T-helper 1 cell treated with Interleukin-12 subunit alpha and Interleukin-12 subunit beta and Interleukin-4 antibody, amounts not matched to agents 30 μg/mL and 1 μg/mL, for 36 hours (primary cell): Measurements from ENCODE around the gene ATG16L2.
A peak's percentile ranks its signal among the peaks of the same experiment; 100 is the strongest.

ENCODE experiments used
- H3K27ac Mint-ChIP-seq: one replicate; pipeline ENCODE4 v1.8.0; 2021; ENCODE audit warnings: mild to moderate bottlenecking, mixed read lengths
- H3K27me3 Mint-ChIP-seq: one replicate; pipeline ENCODE4 v1.8.0; 2021; ENCODE audit warnings: low read depth, mixed read lengths
- H3K36me3 Mint-ChIP-seq: one replicate; pipeline ENCODE4 v1.8.0; 2021; ENCODE audit warnings: low read depth, mixed read lengths
- H3K4me1 Mint-ChIP-seq: one replicate; pipeline ENCODE4 v1.8.0; 2021; ENCODE audit warnings: low read depth, mixed read lengths
- H3K4me3 Mint-ChIP-seq: one replicate; pipeline ENCODE4 v1.8.0; 2021; ENCODE audit warnings: mild to moderate bottlenecking, moderate library complexity, mixed read lengths
- H3K9me3 Mint-ChIP-seq: one replicate; pipeline ENCODE4 v1.8.0; 2021; ENCODE audit warnings: mixed read lengths

ATG16L2 gene

DNA sequence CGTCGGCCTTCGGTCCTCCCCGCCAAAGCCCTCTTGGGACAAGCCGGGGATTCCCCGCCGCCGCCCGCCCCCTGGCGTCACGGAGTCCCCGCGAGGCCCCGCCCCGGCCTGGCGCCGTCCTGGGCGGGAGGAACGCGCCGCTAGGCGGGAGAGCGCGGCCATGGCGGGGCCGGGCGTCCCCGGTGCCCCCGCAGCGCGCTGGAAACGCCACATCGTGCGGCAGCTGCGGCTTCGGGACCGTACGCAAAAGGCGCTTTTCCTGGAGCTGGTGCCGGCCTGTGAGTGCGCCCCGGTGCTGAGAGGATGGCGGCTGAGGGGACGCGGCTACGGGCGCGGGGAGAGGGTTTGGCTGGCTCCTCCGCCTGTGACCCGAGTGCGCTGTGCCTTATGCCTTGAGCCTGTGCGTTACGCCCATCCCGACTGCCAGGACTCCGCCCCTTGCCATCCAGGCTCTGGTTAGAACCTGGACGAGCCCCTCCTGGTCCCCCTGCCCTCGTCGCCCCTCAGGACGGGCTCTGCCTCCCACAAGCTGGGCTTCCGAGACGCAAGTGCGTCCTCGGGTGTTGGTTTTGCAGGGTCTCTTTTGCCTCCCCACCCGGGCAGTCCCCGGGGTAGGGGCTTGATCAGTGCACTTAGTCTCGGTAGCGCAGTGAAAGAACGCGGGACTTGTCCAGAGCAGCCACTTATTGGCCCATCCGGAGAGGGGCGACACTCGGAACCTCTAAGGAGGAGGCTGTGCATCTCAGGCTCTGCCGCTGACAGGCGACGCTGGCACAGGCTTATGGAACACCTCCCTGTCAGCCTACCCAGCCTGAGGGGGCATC lies at the start of gene ATG16L2:
ATG16L2 (plus strand) TSS at position 126 of the 824 bp plus-strand sequence; CDS start at position 161, 35 bp downstream.
- Mint-ChIP-seq H3K4me3 (peak within 1 kb of the TSS; percentile 98), H3K27me3 (no peaks in the 10 kb centered on the region), H3K9me3 (no peaks in the 10 kb centered on the region), H3K4me1 (peaks cover 33% of the 10 kb centered on the region), H3K36me3 (peaks cover 45% of the 10 kb centered on the region), H3K27ac (peak within 1 kb of the TSS; percentile 99)

- no peak overlapping the region for H3K4me3 Mint-ChIP-seq
- no peak overlapping the region for H3K27ac Mint-ChIP-seq
- peaks cover 7% of the 10 kb centered on the region for H3K36me3 Mint-ChIP-seq
- no peaks in the 10 kb centered on the region for H3K27me3 Mint-ChIP-seq
- peaks cover 24% of the 10 kb centered on the region for H3K4me1 Mint-ChIP-seq
- H3K9me3 Mint-ChIP-seq, result no peaks in the 10 kb centered on the region
These were observed 49.7 kb upstream of the ATG16L2 start for GRCh38 chr11:72764503-72764902.

DNA sequence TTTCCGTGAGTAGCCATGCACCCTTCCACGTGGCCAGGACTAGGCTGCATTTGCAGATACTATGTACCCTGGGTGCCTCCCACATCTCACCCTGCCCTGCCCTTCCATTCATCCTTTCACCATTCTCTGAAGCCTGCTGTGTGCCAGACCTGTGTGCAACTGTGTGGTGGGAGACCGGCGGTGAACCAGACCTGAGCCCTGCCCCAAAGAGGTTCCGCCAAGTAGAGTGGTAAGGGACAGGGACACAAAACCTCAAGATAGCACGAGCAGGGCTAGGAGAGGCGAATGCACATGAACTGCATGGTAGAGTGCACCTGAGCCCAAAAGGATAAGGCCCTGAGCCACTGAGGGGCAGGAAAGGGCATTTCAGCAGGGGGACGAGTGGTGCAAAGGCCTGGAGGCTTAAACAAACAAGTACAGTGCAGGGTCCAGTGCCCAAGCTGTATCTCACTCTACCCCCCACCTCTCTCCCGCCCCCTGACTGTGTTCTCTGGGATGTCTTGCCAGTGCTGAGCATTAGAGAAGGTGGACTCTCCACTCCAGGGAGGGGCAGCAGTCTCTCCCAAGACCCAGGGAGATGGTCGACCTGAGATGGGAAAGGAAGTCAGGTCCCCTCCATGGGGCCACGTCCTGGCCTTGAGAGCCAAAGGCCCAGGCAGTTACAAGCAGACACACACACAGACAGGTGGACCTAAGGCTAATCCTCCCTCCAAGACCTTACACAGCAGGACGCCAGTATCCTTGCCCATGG lies 47.9 kb upstream of the ATG16L2 start:
- peaks cover 18% of the 10 kb centered on the region for H3K4me1 Mint-ChIP-seq
- H3K36me3 Mint-ChIP-seq, result peaks cover 4% of the 10 kb centered on the region
- H3K27me3 Mint-ChIP-seq, result no peaks in the 10 kb centered on the region
- no peaks in the 10 kb centered on the region for H3K9me3 Mint-ChIP-seq
- H3K27ac Mint-ChIP-seq, result no peak overlapping the region
- no peak overlapping the region for H3K4me3 Mint-ChIP-seq

- Mint-ChIP-seq H3K36me3 (peaks cover 4% of the 10 kb centered on the region), H3K9me3 (no peaks in the 10 kb centered on the region), H3K27ac (no peak overlapping the region), H3K27me3 (no peaks in the 10 kb centered on the region), H3K4me3 (no peak overlapping the region), H3K4me1 (peaks cover 14% of the 10 kb centered on the region)
These were observed 46.8 kb upstream of the ATG16L2 start for GRCh38 chr11:72767203-72768062.

- Mint-ChIP-seq H3K27ac (no peak overlapping the region), H3K9me3 (no peaks in the 10 kb centered on the region), H3K36me3 (peaks cover 4% of the 10 kb centered on the region), H3K27me3 (no peaks in the 10 kb centered on the region), H3K4me1 (peaks cover 7% of the 10 kb centered on the region), H3K4me3 (no peak overlapping the region)
These were observed 45.6 kb upstream of the ATG16L2 start for GRCh38 chr11:72768581-72768980.

DNA sequence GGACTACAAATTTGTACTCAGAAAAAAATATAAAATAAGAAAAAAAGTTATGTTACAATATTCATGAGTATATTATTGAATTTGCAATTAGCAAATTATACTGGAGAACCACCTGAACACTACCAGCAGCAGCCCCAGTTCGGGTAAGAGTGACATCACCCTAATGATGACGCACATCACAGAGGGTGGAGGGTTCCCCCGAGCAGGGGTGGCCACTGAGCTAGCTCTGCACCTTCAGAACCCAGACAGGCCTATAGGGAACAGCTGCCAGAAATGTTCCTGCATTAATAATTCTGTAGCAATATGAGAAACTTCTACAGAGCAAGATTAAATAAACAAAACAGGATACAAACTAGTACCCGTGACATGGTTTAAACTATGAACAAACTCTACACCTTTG lies 44.5 kb upstream of the ATG16L2 start:
- Mint-ChIP-seq H3K4me1 (peaks cover 4% of the 10 kb centered on the region), H3K4me3 (no peak overlapping the region), H3K27ac (no peak overlapping the region), H3K36me3 (peaks cover 4% of the 10 kb centered on the region), H3K9me3 (no peaks in the 10 kb centered on the region), H3K27me3 (no peaks in the 10 kb centered on the region)

DNA sequence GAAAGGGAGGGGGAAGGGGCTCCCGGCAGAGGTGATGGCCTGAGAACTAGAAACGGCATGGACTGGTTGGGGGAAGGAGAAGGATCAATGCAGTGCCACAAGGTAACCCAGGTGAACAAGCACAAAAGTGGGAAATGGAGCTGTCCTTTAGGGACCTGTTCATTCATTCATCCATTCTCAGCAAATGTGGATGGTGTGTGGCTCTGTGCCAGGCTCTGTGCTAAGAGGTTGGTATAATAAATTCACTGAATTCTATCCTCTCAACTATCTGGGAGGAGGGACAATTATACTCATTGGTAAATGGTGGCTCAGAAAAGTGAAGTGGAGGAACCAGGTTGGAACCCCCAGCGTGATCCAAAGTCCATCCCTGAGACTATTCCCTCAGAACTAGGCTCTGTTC lies 43.4 kb upstream of the ATG16L2 start:
- no peaks in the 10 kb centered on the region for H3K27me3 Mint-ChIP-seq
- peaks cover 4% of the 10 kb centered on the region for H3K4me1 Mint-ChIP-seq
- H3K9me3 Mint-ChIP-seq, result no peaks in the 10 kb centered on the region
- H3K4me3 Mint-ChIP-seq, result no peak overlapping the region
- peaks cover 4% of the 10 kb centered on the region for H3K36me3 Mint-ChIP-seq
- no peak overlapping the region for H3K27ac Mint-ChIP-seq

DNA sequence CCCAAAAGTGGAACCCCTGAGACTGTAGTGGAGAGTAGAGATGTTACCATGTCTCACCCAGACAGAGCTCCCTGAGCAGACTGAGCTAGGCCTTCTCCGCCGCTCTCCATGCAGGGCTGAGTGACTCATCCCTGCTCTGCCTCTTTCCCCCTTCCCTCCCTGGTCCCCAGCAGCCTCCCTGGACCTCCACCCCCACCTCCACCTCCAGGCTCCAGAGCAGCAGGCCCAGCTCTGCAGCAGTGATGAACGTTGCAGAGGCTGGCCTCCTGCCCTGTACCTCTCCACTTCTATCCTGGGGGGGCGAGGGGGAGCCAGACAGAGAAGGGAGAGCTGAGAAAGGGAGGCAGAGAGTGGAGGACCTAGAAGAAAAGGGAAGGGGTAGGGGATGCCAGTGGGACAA lies 42.7 kb upstream of the ATG16L2 start:
- no peaks in the 10 kb centered on the region for H3K9me3 Mint-ChIP-seq
- no peaks in the 10 kb centered on the region for H3K27me3 Mint-ChIP-seq
- no peak overlapping the region for H3K4me3 Mint-ChIP-seq
- no peak overlapping the region for H3K27ac Mint-ChIP-seq
- peaks cover 4% of the 10 kb centered on the region for H3K36me3 Mint-ChIP-seq
- peaks cover 4% of the 10 kb centered on the region for H3K4me1 Mint-ChIP-seq

DNA sequence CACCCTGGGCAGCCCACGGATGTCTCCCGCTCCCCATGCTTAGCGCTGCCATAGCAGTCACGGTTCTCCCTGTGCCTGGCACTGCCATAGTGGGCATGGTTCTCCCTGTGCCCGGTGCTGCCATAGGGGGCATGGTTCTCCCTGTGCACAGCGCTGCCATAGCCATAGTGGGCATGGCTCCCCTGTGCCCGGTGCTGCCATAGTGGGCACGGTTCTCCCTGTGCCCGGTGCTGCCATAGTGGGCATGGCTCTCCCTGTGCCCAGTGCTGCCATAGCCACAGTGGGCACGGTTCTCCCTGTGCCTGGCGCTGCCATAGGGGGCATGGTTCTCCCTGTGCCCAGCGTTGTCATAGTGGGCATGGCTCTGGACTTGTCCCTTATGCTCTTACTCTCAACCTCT lies 42.2 kb upstream of the ATG16L2 start:
- Mint-ChIP-seq H3K9me3 (no peaks in the 10 kb centered on the region), H3K27ac (no peak overlapping the region), H3K36me3 (peaks cover 4% of the 10 kb centered on the region), H3K4me3 (no peak overlapping the region), H3K4me1 (peaks cover 4% of the 10 kb centered on the region), H3K27me3 (no peaks in the 10 kb centered on the region)

- H3K27ac Mint-ChIP-seq, result no peak overlapping the region
These were observed 40.9 kb upstream of the ATG16L2 start for GRCh38 chr11:72773291-72773690.

GRCh38 chr11:72773696-72774095 lies 40.5 kb upstream of the ATG16L2 start:
- H3K27ac Mint-ChIP-seq, result peak overlapping the region; percentile 11
- H3K27me3 Mint-ChIP-seq, result no peaks in the 10 kb centered on the region
- no peaks in the 10 kb centered on the region for H3K9me3 Mint-ChIP-seq
- peaks cover 4% of the 10 kb centered on the region for H3K36me3 Mint-ChIP-seq
- peaks cover 6% of the 10 kb centered on the region for H3K4me1 Mint-ChIP-seq
- H3K4me3 Mint-ChIP-seq, result no peak overlapping the region

More at GRCh38 chr11:72773291-72773690, 40.9 kb upstream of the ATG16L2 start:
- Mint-ChIP-seq H3K27me3 (no peaks in the 10 kb centered on the region), H3K9me3 (no peaks in the 10 kb centered on the region), H3K36me3 (peaks cover 4% of the 10 kb centered on the region), H3K4me3 (no peak overlapping the region), H3K4me1 (peaks cover 6% of the 10 kb centered on the region)

GRCh38 chr11:72774499-72774898 lies 39.7 kb upstream of the ATG16L2 start:
- Mint-ChIP-seq H3K4me3 (no peak overlapping the region), H3K4me1 (peaks cover 9% of the 10 kb centered on the region), H3K9me3 (no peaks in the 10 kb centered on the region), H3K27ac (no peak overlapping the region), H3K36me3 (peaks cover 9% of the 10 kb centered on the region), H3K27me3 (no peaks in the 10 kb centered on the region)

DNA sequence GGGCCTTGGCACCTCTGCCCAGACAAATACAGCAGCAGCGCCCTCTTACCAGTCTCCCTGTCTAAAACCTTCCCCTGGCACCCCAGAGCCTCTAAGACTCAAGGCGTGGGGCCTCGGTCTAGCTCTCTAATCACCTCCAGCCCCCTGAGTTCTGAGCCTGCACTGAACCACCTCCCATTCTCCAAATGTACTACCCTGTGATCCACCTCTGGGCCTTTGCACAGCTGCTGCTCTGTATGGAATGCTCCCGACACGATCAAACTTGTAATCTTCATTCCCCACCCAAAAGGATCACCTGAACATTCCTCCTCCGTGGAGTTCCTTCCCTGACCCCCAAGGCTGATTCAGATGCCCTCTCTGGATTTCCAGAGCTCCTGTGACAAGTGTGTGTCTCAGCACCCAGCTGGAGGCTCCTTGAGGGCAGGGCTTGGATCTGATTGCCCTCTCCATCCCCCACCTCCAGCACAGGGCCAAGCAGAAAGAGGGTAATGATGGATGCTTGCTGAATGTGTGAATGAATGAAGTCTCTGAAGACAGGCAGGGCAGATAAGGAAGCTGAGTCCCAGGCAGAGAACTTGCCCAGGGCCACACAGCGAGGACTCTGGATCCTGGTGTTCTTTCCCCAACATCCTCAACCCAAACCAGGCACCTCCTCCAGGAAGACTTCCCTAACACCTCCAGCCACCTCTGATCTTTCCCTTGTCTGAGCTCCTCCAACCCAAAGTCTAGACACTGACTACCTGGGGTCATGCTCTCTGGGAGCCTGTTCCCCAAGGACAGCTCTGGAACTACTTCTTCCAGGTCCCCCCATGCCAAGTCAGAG lies 38.7 kb upstream of the ATG16L2 start:
- no peak overlapping the region for H3K27ac Mint-ChIP-seq
- H3K4me3 Mint-ChIP-seq, result no peak overlapping the region
- peaks cover 10% of the 10 kb centered on the region for H3K36me3 Mint-ChIP-seq
- H3K4me1 Mint-ChIP-seq, result peaks cover 15% of the 10 kb centered on the region
- H3K27me3 Mint-ChIP-seq, result no peaks in the 10 kb centered on the region
- no peaks in the 10 kb centered on the region for H3K9me3 Mint-ChIP-seq
